Brain pericyte (primary cell): ENCODE results near the gene PRR7.
"Not testable (repeated sequence)": the region's sequence is repeated elsewhere in the genome, so short reads cannot be mapped to it uniquely, and the experiment has no call there.

Source experiments
- DNase-seq: peaks from one replicate; pipeline ENCODE4 v3.0.0-alpha.2; 2012; ENCODE audit warnings: low read depth, low spot score

Gene PRR7, protein sequence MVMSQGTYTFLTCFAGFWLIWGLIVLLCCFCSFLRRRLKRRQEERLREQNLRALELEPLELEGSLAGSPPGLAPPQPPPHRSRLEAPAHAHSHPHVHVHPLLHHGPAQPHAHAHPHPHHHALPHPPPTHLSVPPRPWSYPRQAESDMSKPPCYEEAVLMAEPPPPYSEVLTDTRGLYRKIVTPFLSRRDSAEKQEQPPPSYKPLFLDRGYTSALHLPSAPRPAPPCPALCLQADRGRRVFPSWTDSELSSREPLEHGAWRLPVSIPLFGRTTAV

DNA sequence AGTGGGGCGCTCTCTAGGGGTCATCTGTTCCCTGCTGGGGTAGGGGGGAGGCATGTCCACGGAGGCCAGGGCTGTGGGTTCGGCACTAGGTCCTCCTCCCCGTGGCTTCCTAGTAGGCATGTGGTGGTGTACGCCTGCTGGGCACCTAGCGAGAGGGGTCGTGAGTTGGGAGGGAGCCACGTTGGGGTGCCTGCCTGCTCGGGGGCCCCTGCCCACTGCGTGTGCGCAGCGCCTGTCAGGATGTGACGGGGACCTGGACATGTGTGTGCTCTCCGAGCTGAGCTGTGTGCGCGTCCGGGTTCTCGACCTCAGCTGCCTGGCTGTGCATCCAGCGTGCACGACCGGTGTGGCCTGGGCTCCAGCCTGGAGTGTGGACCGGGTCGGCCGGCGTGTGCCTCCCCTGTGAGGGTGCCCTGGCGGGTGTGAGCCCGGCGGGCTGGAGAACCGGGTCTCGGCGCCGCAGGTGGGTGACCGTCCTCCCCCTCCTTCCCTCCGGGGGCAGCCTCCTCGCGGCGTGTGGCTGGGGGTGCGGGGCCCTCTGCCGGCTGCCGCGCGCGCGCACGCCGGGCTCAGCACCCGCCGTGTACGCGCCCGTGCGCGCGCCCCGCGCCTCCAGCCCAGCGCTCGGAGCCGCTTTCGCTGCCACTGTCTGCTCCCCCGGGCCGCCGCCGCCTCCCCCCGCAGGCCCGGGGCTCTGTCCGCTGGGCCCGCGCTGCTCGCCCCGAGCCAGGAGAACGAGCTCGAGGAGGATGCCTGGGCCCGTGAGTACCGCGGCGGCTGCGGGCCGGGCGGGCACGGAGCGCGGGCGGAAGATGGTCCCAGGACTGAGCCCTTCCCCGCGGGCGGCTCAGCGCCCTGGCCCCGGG lies at the start of gene PRR7:
Gene PRR7, plus strand, starts transcription at position 615 of the 866 bp plus-strand sequence. CDS start 8,254 bp downstream, outside the sequence.
- no peak for DNase-seq

DNA sequence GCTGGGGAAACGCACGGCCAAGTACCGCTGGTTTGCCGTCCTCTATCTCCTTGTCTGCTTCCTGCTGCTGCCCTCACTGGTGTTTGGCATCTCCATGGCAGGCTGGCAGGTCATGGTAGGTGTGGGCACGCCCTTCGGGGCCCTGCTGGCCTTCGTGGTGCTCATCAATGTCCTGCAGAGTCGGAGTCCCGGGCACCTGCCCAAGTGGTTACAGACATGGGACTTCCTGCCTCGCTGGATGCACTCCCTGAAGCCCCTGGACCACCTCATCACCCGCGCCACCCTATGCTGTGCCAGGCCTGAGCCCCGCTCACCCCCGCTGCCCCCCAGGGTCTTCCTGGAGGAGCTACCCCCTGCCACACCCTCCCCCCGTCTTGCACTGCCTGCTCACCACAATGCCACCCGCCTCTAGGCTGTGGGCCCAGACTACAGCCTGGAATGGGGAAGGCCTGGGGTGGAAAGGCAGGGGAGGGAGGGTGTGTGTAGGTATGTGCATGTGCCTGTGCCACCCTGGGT lies 48.7 kb upstream of the PRR7 start:
- no peak for DNase-seq

DNA sequence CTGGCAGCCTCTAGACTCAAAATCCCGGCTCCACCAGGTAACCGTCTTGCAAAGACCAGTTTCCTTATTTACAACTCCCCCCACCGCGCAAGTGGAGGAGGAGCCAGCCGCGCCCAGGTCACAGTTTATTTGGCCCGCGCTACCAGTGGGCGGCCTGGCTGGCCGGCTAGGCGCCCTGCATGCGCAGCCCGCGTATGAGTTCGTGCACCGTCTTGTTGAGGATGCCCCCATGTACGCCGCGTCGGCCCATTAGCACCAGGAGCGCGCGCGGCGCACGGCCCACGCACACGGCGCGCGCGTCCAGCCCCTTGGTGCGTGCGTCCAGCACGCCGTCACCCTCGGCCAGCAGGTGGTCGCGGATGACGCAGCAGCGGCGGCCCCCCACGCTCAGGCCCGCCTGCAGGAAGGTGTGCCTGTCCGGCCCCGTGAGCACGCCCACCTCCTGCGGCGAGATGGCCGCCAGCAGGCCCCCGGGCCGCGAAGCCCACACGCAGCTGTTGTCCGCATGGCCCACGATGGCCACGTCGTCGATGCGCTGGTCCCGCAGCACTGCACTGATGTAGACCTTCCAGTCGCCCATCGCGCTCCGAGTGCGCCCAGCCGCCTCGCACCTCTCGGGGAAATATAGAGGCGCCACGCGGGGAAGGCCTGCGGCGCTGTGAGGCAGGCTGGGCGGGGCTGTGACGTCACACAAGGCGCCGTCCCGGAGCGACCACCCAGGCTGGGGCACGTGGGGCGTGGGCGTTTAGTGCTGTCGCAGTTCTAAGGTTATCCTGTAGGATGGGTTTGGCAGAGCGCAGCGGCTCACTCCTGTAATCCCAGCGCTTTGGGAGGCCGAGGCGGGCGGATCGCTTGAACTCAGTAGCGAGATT lies 46.4 kb upstream of the PRR7 start, which contains the start of gene PFN3:
Gene PFN3, minus strand, starts transcription at position 665 of the 872 bp plus-strand sequence. Its CDS starts 85 bp downstream, at position 580.
- no peak for DNase-seq

DNA sequence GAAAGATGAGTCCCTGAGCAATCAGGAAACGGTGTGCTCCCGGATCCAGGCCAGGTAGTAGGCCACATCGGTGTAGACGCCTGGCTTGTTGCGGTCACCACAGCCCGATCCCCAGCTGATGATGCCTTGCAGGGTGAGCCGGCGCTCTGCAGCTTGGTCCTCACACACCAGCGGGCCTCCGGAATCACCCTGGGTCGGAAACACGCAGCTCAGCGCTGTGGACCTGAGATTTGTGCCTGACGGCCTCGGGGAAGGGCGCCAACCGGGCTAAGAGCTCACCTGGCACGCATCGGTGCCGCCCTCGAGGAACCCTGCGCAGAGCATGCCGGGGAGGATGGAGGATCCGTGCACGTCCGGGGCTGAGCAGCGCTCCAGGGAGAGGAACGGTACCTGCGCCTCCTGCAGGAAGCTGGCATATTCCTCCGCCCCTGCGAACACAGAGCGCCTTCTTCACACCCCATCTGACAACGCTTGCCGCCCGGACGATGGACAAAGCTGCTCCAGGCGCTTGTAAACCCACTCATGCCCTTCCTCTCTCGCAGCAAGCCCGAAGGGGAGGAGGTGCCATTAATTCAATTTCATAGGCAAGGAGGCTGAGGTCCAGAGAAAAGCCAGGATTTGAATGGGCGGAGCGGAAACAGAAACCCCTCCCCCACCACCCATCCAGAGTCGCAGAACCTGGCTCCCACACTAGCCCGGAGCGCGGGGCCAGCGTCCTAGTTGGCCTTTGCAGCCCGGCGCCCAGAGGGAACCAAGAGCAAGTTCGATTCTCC lies 44.2 kb upstream of the PRR7 start:
- DNase-seq, result no peak

DNA sequence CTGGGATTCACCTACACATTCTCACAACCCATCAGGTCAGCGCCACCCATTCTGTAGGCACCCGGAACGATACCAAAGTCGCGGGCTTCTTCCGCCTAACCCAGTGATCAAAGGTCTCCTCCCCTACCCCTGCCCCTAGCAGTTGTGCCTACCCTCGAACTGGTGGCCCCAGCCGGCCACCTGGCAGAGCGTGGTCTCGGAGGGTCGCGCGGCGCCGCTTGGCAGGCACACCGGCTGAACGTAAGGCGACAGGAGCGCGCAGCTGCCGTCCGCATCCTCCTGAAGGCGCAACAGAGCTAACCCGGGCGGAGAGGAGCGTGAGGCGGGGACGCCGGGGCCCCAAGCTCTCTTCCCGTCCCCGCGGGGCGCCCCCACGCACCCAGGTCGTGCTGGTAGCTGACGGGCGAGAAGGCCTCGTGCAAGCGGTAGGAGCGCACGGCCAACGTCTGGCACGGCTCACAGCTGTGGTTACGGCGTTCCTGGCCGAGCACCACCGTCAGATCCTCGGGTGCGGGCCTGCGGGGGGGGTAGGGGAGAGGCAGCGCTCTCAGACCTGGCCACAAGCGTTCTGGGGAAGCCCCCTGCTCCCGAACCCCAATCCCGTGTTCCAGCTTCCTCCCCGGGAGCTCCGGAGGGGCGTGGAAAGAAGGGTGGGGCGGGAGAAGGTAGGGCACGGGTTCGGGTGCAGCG lies 43.4 kb upstream of the PRR7 start:
- no peak for DNase-seq

DNA sequence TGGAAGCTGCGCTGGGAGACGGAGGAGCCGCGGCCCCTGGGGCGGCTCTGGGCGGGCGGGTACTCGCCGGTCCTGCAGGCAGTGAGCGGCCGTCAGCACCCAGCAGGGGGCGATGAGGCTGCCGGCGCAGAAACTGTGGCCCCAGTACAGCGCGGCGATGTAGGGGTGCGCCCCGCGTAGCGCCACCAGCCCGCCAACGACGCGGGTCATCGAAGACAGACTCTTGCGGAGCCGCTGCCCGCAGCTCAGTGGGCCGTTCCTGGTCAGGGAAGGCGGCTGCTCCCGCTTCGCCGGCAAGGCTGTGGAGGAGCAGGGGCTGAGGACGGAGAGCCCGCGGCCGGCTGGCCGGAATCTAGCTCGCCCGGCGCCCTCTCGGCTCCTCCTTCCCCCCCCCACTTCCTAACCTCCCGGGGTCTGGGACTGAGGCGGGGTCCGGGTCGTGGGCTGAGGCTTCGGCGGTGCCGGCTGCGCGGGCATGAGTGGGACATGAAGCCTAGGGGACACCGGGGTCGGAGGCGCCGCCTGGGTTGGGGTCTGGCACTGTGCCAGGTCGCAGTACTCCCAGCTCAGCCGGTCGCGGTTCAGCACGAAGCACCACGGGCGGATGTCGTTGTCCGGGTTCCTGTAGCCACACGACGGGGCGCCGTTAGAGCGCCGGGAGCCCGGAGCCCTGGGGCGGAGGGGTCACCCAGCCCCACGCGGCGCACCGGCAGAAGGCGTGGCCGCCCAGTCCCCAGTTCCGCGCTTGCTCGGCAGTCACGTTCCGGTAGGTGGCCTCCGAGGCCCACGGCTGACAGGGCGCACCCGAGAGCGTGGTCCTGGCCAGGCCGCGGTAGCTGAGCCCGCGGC lies 42.6 kb upstream of the PRR7 start:
- no peak for DNase-seq

DNA sequence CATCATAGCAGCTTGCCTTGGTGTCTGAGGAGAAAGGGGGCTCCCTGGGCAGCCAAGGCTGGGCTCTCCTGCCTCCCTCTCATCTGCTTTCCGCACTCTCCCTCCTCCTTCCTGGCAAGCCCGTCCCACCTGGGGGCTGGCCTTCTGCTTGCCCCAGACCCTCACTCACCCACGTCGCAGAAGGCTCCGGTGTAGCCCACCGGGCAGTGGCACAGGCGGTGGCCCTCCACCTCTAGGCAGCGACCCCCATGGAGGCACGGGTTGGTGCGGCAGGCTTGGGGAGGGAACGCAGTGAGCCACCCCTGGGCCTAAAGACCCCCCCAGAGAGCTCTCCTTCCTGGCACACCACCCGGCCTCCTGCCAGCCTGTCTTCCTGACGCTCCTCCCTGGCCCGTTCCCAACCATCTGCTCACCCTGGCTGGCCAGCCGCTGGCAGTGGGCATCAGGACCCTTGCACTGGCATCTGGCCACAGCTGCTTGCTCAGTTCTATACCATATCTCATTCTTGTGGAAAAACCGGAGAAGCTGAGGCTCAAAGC lies 41.9 kb upstream of the PRR7 start:
- DNase-seq, result no peak

DNA sequence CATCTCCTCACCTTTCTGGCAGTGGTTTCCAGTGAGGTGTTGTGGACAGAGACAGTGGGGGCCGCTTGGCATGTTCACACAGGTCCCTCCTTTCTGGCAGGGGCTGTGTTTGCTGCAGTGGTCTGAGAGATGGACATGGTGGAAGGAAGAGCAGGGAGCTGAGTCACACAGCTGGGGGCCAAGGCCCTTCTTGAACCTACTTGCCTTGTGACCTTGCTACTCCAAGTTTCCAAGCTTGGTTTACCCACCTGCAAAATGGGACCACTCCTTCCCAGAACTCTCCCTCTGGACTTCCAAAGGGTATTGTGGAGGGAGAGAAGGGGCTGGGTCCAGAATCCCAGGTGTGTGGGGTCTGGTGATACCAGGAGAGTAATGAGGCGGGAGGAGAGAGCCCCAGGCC lies 41.3 kb upstream of the PRR7 start:
- no peak for DNase-seq

DNA sequence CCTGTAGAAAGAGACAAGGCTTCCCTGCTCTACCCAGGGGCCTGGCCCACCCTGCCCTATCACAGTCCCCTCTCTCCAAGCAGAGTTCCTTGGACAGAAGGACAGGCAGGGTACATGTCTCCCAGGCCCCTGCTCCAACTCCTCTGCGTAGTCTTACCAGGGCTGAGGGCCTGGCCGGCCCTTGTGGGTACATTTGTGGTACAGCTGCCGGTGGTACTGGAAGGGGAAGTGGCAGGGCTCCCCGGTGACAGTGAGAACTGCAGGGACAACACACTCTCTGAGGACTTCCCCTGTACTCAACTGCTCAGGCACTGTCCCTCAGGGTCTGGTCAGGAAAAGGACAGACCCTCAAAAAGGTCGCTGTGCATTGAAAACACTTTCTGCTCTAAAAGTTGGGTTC lies 40.8 kb upstream of the PRR7 start:
- no peak for DNase-seq

DNA sequence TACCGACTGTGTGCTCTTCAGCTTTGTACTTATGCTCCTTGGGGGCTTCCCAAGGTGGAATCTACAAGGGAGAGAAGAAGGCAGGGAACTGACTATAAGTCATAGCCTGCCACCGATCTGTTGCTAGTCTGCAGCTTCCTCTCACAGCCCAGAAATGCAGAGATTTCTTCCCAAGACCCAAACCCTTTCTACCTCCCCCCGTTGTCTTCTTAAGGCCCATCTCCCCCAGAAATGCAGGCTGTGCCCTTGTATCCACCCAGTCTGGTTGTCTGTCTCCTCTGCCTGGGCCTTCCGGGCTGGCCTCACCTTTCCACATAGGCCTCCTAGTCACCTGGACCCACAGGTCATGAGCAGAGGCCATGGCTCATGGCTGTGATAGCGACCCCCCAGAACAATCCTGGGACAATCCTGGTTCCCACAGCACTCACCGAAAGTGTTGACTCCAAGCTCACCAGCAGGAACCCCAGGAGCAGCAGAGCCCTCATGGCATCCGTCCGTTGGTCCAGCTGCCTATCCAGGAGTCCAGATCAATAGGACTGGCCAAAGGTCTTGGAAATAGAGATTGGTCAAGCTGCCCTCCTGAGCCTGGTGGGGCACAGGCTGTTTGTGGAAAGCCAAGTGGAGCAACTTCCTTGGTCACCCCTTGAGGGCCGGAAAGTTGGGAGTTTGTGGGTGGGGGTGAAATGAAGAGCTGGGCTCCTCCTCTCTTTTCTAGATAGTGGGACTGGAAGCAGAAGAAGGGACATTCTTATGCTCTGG lies 37.4 kb upstream of the PRR7 start, which contains the start of gene F12:
Gene F12, minus strand, starts transcription at position 522 of the 759 bp plus-strand sequence. Its CDS starts 37 bp downstream, at position 485.
- no peak for DNase-seq

DNA sequence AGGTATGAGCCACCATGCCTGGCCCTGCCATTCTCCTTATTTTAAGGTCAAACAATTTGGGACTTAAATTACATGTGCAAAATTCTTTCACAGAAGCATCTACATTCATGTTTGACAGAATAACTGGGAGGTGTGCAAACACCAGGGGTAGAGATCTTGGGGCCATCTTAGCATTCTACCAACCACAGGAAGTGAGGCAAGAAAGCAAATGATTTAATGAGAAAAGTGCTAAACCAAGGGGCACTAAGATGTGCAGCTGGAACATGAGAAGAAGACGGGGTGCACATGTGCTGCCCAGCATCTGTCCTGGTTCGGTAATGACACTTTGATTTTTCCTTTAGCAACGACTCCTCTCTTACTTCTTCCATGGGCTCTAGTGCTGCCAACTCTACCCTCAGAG lies 36.0 kb upstream of the PRR7 start:
- no peak for DNase-seq

DNA sequence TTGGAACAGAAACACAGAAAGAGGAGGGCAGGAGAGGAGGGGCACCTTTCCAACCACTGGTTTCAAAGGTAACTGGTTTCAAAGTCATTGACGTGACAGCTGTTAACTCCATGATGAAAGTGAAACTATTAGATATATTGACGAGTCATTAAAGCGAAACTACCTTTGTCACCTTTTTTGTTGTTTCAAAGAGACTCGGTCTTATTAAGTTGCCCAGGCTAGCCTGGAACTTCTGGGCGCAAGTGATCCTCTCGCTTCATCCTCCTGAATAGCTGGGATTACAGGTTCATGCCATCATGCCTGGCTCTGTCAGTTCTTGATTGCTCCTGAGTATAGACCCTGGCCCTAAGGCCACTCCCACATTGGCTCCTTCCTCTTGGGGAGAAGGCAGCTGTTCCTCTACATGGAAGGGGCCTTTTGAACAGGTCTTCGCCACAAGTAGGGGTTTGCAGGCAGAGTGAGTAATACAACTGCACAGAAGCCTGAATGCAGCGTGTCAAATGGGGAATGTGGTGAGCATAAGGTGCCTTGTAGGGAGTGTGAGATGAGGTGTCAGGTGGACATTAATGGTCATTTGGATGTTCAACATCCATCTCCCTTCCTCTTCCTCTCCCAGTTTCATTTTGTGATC lies 33.9 kb upstream of the PRR7 start:
- no peak for DNase-seq

DNA sequence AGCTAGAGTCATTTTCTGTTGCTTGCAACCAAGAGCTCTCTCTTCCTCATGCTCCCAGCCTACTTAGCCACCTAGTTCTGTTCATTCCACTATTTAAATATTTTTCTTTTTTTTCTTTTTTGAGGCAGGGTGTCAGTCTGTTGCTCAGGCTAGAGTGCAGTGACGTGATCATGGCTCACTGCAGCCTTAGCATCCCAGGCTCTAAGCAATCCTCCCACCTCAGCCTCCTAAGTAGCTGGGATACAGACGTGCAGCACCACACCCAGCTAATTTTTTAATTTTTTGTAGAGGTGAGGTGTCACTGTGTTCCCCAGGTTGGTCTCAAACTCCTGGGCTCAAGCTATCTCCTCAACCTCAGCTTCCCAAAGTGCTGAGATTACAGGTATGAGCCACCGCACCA lies 32.1 kb upstream of the PRR7 start:
- DNase-seq, result no peak

DNA sequence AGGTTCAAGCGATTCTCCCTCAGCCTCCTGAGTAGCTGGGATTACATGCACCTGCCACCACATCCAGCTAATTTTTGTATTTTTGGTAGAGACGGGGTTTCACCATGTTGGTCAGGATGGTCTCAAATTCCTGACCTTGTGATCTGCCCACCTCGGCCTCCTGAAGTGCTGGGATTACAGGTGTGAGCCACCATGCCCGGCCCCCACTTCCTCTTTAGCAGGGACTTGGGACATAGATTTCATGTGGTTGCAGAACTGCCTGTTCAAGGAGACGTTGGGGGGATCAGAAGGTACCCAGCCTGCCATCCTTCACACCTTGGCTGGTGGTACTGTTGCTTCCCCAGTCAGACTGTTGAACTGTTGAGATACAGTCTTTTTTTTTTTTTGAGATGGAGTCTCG lies 29.5 kb upstream of the PRR7 start:
- not testable (repeated sequence) for DNase-seq

DNA sequence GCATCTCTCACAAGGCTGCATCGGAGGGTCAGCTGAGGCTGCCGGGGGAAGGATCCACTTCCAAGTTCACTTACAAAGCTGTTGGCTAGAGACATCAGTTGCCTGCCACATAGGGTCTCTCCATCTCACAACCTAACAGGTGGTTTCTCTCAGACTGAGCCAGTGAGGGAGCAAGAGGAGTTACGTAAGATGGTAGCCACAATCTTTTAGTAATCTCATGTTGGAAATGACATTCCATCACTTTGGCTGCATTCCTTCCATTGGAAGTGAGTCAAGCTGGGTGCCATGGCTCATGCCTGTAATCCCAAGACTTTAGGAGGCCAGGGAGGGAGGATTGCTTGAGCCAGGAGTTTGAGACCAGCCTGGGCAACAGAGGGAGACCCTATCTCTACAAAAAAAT lies 27.6 kb upstream of the PRR7 start:
- DNase-seq, result no peak

DNA sequence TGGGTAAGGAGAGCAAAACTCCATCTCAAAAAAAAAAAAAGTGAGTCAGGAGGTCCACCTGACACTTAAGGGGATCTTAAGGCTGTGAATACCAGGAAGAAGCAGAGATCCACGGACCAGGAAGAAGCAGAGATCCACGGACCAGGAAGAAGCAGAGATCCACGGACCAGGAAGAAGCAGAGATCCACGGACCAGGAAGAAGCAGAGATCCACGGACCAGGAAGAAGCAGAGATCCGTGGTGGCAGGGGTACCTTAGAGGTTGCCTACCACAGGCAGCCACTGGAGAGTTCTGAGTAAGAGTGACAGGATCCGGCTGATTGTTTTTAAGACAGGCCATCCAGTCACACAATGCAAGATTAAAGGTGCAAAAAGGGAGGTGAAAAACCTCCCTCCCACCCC lies 26.1 kb upstream of the PRR7 start:
- DNase-seq, result not testable (repeated sequence)

DNA sequence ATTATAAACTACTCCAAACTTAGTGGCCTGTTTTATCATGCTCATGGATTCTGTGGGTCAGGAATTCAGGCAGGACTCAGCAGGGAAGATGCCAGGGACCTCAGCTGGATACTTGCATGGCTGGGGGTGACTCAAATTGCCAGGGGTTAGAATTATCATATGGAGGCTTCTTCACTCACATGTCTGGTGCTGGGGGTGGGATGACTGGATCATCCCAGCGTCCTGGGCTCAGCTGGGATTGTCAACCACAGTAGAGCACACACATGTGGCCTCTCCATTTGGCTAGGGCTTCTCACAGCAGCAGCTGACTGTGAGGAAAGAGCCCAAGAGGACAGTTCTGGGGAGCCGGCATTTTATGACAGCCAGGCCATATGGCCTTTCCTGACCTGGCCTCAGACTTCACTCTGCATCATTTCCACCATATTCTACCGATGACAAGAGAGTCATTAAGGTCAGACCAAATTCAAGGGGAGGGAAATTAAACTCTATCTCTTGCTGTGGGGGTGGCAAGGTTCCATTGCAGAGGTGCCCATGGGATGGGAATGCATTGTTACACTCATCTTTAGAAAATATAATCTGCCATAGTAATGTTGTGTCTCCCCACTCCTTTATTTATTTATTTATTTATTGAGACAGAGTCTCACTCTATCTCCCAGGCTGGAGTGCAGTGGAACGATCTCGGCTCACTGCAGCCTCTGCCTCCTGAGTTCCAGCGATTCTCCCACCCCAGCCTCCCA lies 25.4 kb upstream of the PRR7 start:
- DNase-seq, result no peak
